Liver (tissue), 3 donors: Measurements from ENCODE around the gene CRISPLD2.

ENCODE experiments used
- ATF3 ChIP-seq: IDR thresholded peaks from 2 replicates; pipeline ENCODE4 v1.6.1; 2016; ENCODE audit warnings: antibody characterized with exemption
- CTCF ChIP-seq: fragments of 150-350 bp; IDR thresholded peaks from 2 replicates; pipeline ENCODE4 v1.5.1; 2017; ENCODE audit warnings: improper control_type of control experiment, low read depth, low read length; ENCODE audit not compliant: missing input control
- FOXA1 ChIP-seq: IDR thresholded peaks from 2 replicates; pipeline ENCODE4 v1.6.1; 2016; ENCODE audit warnings: antibody characterized with exemption
- GABPA ChIP-seq, 2 donors: IDR thresholded peaks in 1 of 2; conservative IDR thresholded peaks in 1 of 2; 2 replicates each; pipeline ENCODE4 v1.6.1; 2016; ENCODE audit warnings: antibody characterized with exemption in 2 of 2, mild to moderate bottlenecking in 1 of 2, moderate library complexity in 1 of 2
- HNF4A ChIP-seq, 2 donors: conservative IDR thresholded peaks; 2 replicates each; pipeline ENCODE4 v1.6.1; 2016; ENCODE audit warnings: antibody characterized with exemption in 2 of 2, mild to moderate bottlenecking in 2 of 2
- JUND ChIP-seq, 2 donors: IDR thresholded peaks; 2 replicates each; pipeline ENCODE4 v1.6.1; 2016; ENCODE audit warnings: antibody characterized with exemption in 2 of 2
- MAX ChIP-seq: IDR thresholded peaks from 2 replicates; pipeline ENCODE4 v1.6.1; 2016; ENCODE audit warnings: antibody characterized with exemption
- RAD21 ChIP-seq, 2 donors: IDR thresholded peaks; 2 replicates each; pipeline ENCODE4 v1.6.1; 2016; ENCODE audit warnings: antibody characterized with exemption in 2 of 2, mild to moderate bottlenecking in 2 of 2
- RXRA ChIP-seq, 2 donors: IDR thresholded peaks; 2 replicates each; pipeline ENCODE4 v1.6.1; 2017 to 2018; ENCODE audit warnings: antibody characterized with exemption in 2 of 2, mild to moderate bottlenecking in 1 of 2
- SP1 ChIP-seq: IDR thresholded peaks from 2 replicates; pipeline ENCODE4 v1.6.1; 2018; ENCODE audit warnings: antibody characterized with exemption, mild to moderate bottlenecking
- YY1 ChIP-seq: IDR thresholded peaks from 2 replicates; pipeline ENCODE4 v1.6.1; 2016; ENCODE audit warnings: antibody characterized with exemption, mild to moderate bottlenecking
- ZBTB33 ChIP-seq: IDR thresholded peaks from 2 replicates; pipeline ENCODE4 v1.6.1; 2016; ENCODE audit warnings: antibody characterized with exemption
- donor health status: healthy.
- donor health status: healthy.

- TF ChIP-seq CTCF (no peak), HNF4A (conservative IDR thresholded peaks at IDR 0.05) (no peak), RAD21 (IDR thresholded peaks at IDR 0.05) (no peak), SP1 (peak; percentile 32), GABPA (IDR thresholded peaks at IDR 0.05 in 1 of 2, conservative IDR thresholded peaks at IDR 0.05 in 1 of 2) (no peak), RXRA (IDR thresholded peaks at IDR 0.05) (peak in 1 of 2 donors; percentile 18), FOXA1 (no peak), YY1 (no peak), MAX (no peak), ZBTB33 (no peak), ATF3 (no peak), JUND (IDR thresholded peaks at IDR 0.05) (no peak)
These were observed 16.5 kb downstream of the CRISPLD2 start for GRCh38 chr16:84836234-84836647.
